GM21528 (cell line): Measurements from ENCODE around the gene UBE3B.

ENCODE experiments used
- ATAC-seq: cut with Tn5 transposase; IDR thresholded peaks from one replicate; pipeline ENCODE4 v1.9.1; 2021; ENCODE audit warnings: mild to moderate bottlenecking, moderate library complexity; ENCODE audit not compliant: unreplicated experiment, low FRiP score

UBE3B gene

GRCh38 chr12:109524466-109525278 lies 47.2 kb downstream of the UBE3B start:
- ATAC-seq = no peak

GRCh38 chr12:109525279-109525585 lies 47.8 kb downstream of the UBE3B start:
- no peak for ATAC-seq

- ATAC-seq = no peak
Observed at GRCh38 chr12:109527489-109528123, 50.2 kb downstream of the UBE3B start.

- ATAC-seq = no peak
Observed at GRCh38 chr12:109529691-109530640, 52.5 kb downstream of the UBE3B start.

GRCh38 chr12:109531411-109531810 lies 54.0 kb downstream of the UBE3B start:
- no peak for ATAC-seq

- no peak for ATAC-seq
Observed at GRCh38 chr12:109532721-109533486, 55.5 kb downstream of the UBE3B start.

- ATAC-seq = no peak
Observed at GRCh38 chr12:109533487-109533740, 56.0 kb downstream of the UBE3B start.

- ATAC-seq = no peak
Observed at GRCh38 chr12:109534456-109534855, 57.0 kb downstream of the UBE3B start.

- no peak for ATAC-seq
Observed at GRCh38 chr12:109535231-109535862, 57.9 kb downstream of the UBE3B start.

- no peak for ATAC-seq
Observed at GRCh38 chr12:109535863-109536250, 58.4 kb downstream of the UBE3B start.

- no peak for ATAC-seq
Observed at GRCh38 chr12:109537136-109537535, 59.7 kb downstream of the UBE3B start.

- no peak for ATAC-seq
Observed at GRCh38 chr12:109538191-109538863, 60.9 kb downstream of the UBE3B start.

- no peak for ATAC-seq
Observed at GRCh38 chr12:109539508-109539907, 62.1 kb downstream of the UBE3B start.

GRCh38 chr12:109540526-109541412 lies 63.3 kb downstream of the UBE3B start:
- no peak for ATAC-seq

- ATAC-seq = no peak
Observed at GRCh38 chr12:109541413-109541726, 63.9 kb downstream of the UBE3B start.

- ATAC-seq = no peak
Observed at GRCh38 chr12:109542014-109542413, 64.6 kb downstream of the UBE3B start.

- ATAC-seq = no peak
Observed at GRCh38 chr12:109542876-109543275, 65.4 kb downstream of the UBE3B start.

- ATAC-seq = no peak
Observed at GRCh38 chr12:109544955-109545531, 67.6 kb downstream of the UBE3B start.

GRCh38 chr12:109545826-109546225 lies 68.4 kb downstream of the UBE3B start:
- no peak for ATAC-seq
